Duodenal mucosa (tissue), 2 donors: ENCODE data around the gene LPP.

Experiments
- H3K27ac ChIP-seq: one replicate; pipeline ENCODE4 v1.7.0; 2013; ENCODE audit warnings: low read depth, low read length
- H3K27me3 ChIP-seq, 2 donors: one replicate each; pipeline ENCODE4 v1.7.0; 2013; ENCODE audit warnings: low read length in 2 of 2, control low read depth in 1 of 2; ENCODE audit not compliant: insufficient read depth in 2 of 2, control insufficient read depth in 1 of 2
- H3K36me3 ChIP-seq, 2 donors: one replicate each; pipeline ENCODE4 v1.7.0; 2013; ENCODE audit warnings: low read length in 2 of 2, control low read depth in 1 of 2; ENCODE audit not compliant: insufficient read depth in 2 of 2, control insufficient read depth in 1 of 2
- H3K4me1 ChIP-seq, 2 donors: one replicate each; pipeline ENCODE4 v1.7.0; 2013; ENCODE audit warnings: low read length in 2 of 2, control low read depth in 1 of 2; ENCODE audit not compliant: insufficient read depth in 2 of 2, control insufficient read depth in 1 of 2
- H3K4me3 ChIP-seq, 2 donors: one replicate each; pipeline ENCODE4 v1.7.0; 2013; ENCODE audit warnings: low read length in 2 of 2, low read depth in 1 of 2
- H3K9ac ChIP-seq, 2 donors: one replicate each; pipeline ENCODE4 v1.7.0; 2013; ENCODE audit warnings: low read length in 2 of 2, low read depth in 1 of 2
- H3K9me3 ChIP-seq, 2 donors: one replicate each; pipeline ENCODE4 v1.7.0; 2013; ENCODE audit warnings: low read length in 2 of 2, control low read depth in 1 of 2; ENCODE audit not compliant: control insufficient read depth in 1 of 2

The LPP gene

GRCh38 chr3:188299708-188300107 is 145.8 kb downstream of the LPP start:
- no peak overlapping the region for H3K9ac ChIP-seq
- H3K27me3 ChIP-seq, result no peaks in the 10 kb centered on the region
- H3K4me1 ChIP-seq, result peaks cover 28 to 53% of the 10 kb centered on the region in 2 donors
- no peak overlapping the region for H3K27ac ChIP-seq
- no peak overlapping the region for H3K4me3 ChIP-seq
- no peaks in the 10 kb centered on the region for H3K36me3 ChIP-seq
- no peaks in the 10 kb centered on the region for H3K9me3 ChIP-seq

GRCh38 chr3:188301147-188301546 is 147.2 kb downstream of the LPP start:
- Histone ChIP-seq H3K9me3 (no peaks in the 10 kb centered on the region), H3K4me1 (peaks cover 18 to 39% of the 10 kb centered on the region in 2 donors), H3K9ac (no peak overlapping the region), H3K4me3 (no peak overlapping the region), H3K27me3 (no peaks in the 10 kb centered on the region), H3K27ac (no peak overlapping the region), H3K36me3 (no peaks in the 10 kb centered on the region)

- Histone ChIP-seq H3K4me1 (peaks cover 5 to 17% of the 10 kb centered on the region in 2 donors), H3K27ac (no peak overlapping the region), H3K27me3 (no peaks in the 10 kb centered on the region), H3K36me3 (no peaks in the 10 kb centered on the region), H3K4me3 (no peak overlapping the region), H3K9ac (no peak overlapping the region), H3K9me3 (no peaks in the 10 kb centered on the region)
Observed at GRCh38 chr3:188303286-188303799, 149.4 kb downstream of the LPP start.

GRCh38 chr3:188303823-188304222 is 149.9 kb downstream of the LPP start:
- H3K9ac ChIP-seq, result no peak overlapping the region
- H3K36me3 ChIP-seq, result no peaks in the 10 kb centered on the region
- H3K9me3 ChIP-seq, result no peaks in the 10 kb centered on the region
- no peak overlapping the region for H3K4me3 ChIP-seq
- no peak overlapping the region for H3K27ac ChIP-seq
- peaks cover 0 to 13% of the 10 kb centered on the region in 2 donors for H3K4me1 ChIP-seq
- no peaks in the 10 kb centered on the region for H3K27me3 ChIP-seq

GRCh38 chr3:188304501-188304900 is 150.5 kb downstream of the LPP start:
- Histone ChIP-seq H3K27ac (no peak overlapping the region), H3K4me1 (peaks cover 0 to 7% of the 10 kb centered on the region in 2 donors), H3K9me3 (no peaks in the 10 kb centered on the region)

GRCh38 chr3:188305220-188305619 is 151.3 kb downstream of the LPP start:
- Histone ChIP-seq H3K9ac (no peak overlapping the region), H3K27me3 (no peaks in the 10 kb centered on the region), H3K27ac (no peak overlapping the region), H3K4me3 (no peak overlapping the region), H3K36me3 (no peaks in the 10 kb centered on the region), H3K4me1 (peaks cover 0 to 7% of the 10 kb centered on the region in 2 donors), H3K9me3 (no peaks in the 10 kb centered on the region)

More at GRCh38 chr3:188304501-188304900, 150.5 kb downstream of the LPP start:
- no peaks in the 10 kb centered on the region for H3K36me3 ChIP-seq
- no peak overlapping the region for H3K4me3 ChIP-seq
- H3K9ac ChIP-seq, result no peak overlapping the region
- no peaks in the 10 kb centered on the region for H3K27me3 ChIP-seq

GRCh38 chr3:188306435-188307005 is 152.6 kb downstream of the LPP start:
- peaks cover 0 to 7% of the 10 kb centered on the region in 2 donors for H3K4me1 ChIP-seq
- no peak overlapping the region for H3K4me3 ChIP-seq
- no peaks in the 10 kb centered on the region for H3K27me3 ChIP-seq
- H3K9me3 ChIP-seq, result no peaks in the 10 kb centered on the region
- no peak overlapping the region for H3K9ac ChIP-seq
- no peaks in the 10 kb centered on the region for H3K36me3 ChIP-seq
- no peak overlapping the region for H3K27ac ChIP-seq

- Histone ChIP-seq H3K9ac (no peak overlapping the region), H3K27ac (no peak overlapping the region), H3K27me3 (no peaks in the 10 kb centered on the region), H3K4me3 (no peak overlapping the region), H3K36me3 (no peaks in the 10 kb centered on the region), H3K4me1 (no peaks in the 10 kb centered on the region), H3K9me3 (no peaks in the 10 kb centered on the region)
Observed at GRCh38 chr3:188309437-188310269, 155.7 kb downstream of the LPP start.

GRCh38 chr3:188310270-188310710 is 156.3 kb downstream of the LPP start:
- H3K27ac ChIP-seq, result no peak overlapping the region
- no peaks in the 10 kb centered on the region for H3K9me3 ChIP-seq
- no peaks in the 10 kb centered on the region for H3K4me1 ChIP-seq
- no peak overlapping the region for H3K4me3 ChIP-seq
- H3K27me3 ChIP-seq, result no peaks in the 10 kb centered on the region
- no peak overlapping the region for H3K9ac ChIP-seq
- H3K36me3 ChIP-seq, result no peaks in the 10 kb centered on the region

- Histone ChIP-seq H3K4me1 (no peaks in the 10 kb centered on the region), H3K27me3 (no peaks in the 10 kb centered on the region), H3K36me3 (peaks cover 0 to 2% of the 10 kb centered on the region in 2 donors), H3K4me3 (no peak overlapping the region), H3K9me3 (no peaks in the 10 kb centered on the region), H3K9ac (no peak overlapping the region), H3K27ac (no peak overlapping the region)
Observed at GRCh38 chr3:188315553-188315952, 161.6 kb downstream of the LPP start.
